GM12872 (cell line): ENCODE measurements around the gene LGALS9.

Source experiments
- TF ChIP-seq, protein P1 (sequence below): IDR thresholded peaks from 3 replicates; pipeline ENCODE4 v1.5.1; 2011; ENCODE audit warnings: low read depth, mild to moderate bottlenecking, low read length, moderate library complexity; ENCODE audit not compliant: insufficient read depth

Gene LGALS9

DNA sequence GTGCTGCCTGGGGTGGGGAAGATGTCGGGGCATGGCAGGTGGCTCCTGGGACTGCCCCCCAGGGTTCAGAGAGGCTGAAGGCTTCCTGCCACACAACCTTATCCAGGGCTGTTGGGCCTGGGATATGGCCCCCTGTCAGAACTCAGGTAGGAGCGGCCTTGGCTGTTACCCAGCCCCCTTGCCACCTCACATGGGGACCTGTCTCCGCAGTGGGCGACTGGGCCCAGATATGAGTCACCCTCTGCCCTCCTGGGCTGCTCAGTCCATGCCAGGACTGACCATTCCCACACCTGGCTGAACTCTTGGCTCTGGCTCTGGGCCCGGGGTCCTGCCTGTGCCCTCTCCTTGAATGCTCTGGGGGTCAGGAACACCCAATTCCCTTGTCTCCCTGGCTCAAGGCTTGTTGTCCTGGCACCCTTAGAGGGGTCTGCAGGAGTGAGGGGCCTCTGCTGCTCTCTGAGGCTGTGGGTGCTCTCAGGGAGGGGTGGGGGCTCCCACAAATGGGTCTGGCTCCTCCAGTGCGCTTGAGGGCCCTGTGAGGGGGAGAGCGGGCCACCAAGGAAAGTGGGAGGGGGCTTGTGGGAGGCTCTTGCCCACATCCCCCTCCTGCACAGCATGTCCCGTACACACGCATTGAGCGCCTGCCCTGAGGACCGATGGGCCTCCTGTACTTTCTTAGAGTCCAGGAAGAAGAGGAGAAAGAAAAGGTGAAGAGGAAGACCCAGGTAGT, 36.0 kb downstream of the LGALS9 start:
- TF ChIP-seq, protein P1, sequence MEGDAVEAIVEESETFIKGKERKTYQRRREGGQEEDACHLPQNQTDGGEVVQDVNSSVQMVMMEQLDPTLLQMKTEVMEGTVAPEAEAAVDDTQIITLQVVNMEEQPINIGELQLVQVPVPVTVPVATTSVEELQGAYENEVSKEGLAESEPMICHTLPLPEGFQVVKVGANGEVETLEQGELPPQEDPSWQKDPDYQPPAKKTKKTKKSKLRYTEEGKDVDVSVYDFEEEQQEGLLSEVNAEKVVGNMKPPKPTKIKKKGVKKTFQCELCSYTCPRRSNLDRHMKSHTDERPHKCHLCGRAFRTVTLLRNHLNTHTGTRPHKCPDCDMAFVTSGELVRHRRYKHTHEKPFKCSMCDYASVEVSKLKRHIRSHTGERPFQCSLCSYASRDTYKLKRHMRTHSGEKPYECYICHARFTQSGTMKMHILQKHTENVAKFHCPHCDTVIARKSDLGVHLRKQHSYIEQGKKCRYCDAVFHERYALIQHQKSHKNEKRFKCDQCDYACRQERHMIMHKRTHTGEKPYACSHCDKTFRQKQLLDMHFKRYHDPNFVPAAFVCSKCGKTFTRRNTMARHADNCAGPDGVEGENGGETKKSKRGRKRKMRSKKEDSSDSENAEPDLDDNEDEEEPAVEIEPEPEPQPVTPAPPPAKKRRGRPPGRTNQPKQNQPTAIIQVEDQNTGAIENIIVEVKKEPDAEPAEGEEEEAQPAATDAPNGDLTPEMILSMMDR, result no peak

DNA sequence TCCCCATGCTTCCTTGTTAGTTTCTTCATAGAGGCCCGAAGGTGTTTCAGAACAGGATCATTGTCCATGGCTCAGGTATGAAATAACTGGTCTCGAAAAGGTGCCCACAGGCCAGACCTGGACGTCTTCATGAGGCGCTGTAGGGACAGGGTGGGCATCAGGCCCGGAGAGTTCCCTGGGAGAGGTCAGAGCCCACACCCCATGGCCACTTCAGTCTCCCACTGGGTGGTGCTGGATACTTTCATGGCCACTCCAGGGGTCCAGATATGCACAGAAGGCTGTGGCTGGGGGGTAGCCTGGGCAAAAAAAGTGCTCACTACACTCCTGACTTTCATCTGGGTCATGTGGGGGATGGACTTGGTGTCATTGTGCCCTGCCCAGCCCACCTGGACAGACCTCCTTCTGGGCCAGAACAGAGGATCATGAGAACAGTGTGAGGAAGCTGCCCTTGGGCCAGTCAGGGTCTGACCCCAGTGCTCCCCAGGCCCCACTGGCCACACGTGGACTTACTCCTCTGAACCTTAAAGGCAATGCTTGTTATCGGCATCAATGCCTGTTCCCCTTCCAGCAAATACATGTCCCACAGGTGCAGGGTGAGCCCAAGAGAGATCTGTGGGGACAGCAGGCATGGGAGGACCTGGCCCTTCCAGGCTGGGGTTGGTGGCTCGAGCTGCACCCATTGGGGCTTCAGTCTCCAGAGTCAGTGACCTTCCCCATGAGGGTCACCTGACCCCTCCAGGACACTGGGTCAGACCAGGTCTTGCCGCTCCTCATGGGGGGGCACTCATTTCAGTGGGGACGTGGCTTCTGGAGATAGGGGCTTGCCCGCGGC, 36.9 kb downstream of the LGALS9 start:
- TF ChIP-seq, protein P1, result no peak

DNA sequence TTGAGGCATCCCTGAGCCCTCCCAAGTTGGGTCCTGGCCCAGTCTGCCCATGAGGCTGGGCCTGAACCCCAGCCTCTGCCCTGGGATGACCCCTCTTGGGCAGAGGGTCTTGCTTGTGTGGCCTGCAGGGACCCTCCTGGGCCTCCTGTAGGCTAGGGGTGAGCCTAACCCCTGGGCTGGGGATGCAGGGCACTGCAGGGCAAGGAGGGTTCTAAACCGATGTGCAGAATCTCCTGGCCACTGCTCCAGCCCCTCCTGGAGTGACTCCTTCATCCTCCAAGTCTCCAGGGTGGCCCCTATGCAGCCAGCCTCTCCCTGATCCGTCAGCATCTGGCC, 37.5 kb downstream of the LGALS9 start:
- TF ChIP-seq, protein P1, result no peak

DNA sequence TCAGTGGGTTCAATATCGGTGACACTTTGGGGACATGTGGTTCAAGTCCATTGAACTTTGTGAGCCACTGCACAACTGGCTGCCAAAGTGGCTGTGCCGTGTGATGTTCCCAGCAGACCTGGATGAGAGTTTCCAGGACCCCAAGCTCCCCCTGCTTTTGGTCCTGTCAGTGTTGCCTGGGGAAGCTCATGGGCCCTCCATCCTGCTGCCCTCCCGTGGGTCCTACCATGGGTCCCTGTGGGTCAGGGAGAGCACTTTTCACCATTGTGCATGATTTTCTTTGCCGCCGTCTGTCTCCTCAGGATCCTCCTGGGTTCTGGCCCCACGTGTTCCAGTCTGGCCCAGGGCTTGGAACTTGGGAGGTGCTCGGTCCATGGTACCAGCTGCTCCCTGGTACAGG, 38.1 kb downstream of the LGALS9 start:
- TF ChIP-seq, protein P1, result no peak

DNA sequence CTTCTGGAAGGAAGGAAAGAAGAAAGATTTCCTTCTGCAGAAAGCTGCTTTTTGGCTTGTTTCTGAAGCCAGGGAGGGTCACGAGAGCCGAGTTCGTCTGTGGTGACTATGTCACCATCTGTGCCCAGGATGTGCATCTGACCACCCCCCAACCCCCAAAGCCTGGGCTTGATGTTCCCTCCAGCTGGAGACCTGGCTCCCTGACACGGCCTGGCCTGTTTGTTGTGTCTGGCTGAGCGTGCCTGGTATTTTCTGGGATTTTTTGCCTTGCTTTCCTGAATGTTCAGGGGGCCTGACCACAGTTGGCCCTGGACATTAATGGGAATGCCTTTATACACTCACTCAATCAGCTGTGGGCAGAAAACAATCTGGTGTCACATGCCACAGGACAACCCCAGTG, 38.9 kb downstream of the LGALS9 start:
- TF ChIP-seq, protein P1, result no peak

DNA sequence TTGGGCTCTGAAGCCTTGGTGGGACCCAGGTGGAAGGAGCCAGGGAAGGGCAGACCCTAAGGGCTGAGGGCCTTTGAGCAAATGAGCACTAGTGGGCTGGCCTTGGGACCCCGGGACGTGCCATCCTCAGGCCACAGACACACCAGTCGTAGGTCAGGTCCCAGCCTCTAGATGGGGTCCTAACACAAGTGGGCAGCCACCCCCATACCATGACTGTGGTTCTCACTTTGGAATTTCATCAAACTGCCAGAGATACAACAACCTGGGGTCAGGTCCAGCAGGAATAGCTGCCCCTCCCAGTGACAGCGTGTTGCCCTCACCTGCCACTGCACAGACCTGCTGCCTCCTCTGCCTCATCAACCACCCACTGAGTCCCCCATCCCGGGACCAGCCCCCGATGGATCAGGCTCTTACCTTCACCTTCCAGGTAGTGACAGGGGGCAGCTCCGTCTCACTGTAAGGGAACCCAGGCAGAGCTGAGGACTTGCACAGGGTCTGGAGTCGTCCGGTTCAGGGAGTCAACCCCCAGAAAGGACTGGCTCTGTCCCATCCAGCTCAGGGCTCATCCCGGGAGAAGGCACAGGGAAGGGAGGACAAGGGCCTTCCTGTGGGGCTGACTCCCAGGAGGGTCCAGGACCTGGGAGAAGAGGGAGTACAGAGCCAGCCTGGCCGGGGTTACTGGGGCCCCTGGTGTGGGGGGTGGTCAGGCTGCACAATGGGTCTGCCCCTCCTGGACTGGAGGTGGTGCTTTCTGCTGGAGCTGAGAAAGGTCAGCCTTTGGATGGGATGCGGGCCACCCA, 40.0 kb downstream of the LGALS9 start:
- TF ChIP-seq, protein P1, result no peak

DNA sequence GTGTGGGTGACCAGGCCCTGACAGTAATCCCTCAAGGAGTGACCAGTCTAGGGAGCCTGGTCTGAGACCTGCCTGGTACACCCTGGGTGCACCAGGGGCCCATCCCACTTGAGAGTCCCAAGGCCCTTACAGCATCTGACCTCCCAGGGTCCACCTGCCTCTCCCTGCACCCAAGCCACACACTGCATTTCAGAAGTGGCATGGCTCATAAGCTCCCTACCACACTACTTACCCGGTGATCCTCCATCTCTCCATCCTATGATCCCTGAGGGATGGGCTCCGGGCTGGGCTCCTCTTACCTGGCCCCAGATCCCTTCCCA, 40.6 kb downstream of the LGALS9 start:
- TF ChIP-seq, protein P1, result no peak
